Measurements from ENCODE around the gene GP5.

The GP5 gene

DNA sequence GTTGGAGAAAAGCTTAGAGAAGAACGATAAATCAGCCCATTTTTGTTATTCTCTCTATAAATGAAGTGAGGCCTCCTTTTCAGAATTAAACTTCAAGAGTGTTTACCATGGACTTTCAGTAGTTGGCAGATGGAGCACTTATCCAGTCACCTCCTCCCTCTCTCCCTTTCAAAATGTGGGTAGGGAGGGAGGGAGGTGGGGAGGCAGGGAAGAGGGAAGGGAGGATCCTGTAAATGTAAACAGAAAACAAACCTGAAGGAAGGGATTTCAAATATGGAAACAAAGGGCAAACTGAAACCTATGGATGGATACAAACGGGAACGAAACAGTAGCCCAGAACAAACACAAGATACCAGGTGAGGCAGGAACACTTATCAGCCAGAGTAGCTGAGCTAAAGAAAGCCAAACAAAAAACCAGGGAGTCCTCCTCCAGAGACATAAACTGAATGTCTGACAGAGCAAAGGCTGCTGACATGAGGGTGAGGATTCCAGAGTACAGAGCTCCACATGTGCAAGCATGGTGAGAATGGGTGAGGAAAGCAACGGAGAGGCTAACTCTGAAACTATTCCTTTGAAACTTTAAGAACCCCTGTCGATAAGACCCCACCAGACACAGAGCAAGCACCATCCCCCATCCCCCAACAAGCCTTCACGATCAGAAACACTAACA is 41.0 kb upstream of the GP5 start:
- H3K4me3 ChIP-seq (ENCODE audit: low read depth, low read length), result no peak overlapping the region
- TF ChIP-seq, protein P1, sequence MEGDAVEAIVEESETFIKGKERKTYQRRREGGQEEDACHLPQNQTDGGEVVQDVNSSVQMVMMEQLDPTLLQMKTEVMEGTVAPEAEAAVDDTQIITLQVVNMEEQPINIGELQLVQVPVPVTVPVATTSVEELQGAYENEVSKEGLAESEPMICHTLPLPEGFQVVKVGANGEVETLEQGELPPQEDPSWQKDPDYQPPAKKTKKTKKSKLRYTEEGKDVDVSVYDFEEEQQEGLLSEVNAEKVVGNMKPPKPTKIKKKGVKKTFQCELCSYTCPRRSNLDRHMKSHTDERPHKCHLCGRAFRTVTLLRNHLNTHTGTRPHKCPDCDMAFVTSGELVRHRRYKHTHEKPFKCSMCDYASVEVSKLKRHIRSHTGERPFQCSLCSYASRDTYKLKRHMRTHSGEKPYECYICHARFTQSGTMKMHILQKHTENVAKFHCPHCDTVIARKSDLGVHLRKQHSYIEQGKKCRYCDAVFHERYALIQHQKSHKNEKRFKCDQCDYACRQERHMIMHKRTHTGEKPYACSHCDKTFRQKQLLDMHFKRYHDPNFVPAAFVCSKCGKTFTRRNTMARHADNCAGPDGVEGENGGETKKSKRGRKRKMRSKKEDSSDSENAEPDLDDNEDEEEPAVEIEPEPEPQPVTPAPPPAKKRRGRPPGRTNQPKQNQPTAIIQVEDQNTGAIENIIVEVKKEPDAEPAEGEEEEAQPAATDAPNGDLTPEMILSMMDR (IDR thresholded peaks at IDR 0.05; ENCODE audit: low read depth, low read length), result no peak
- DNase-seq (ENCODE audit: low read depth, low spot score), result no peak
- in situ Hi-C loops (cut with HindIII; ENCODE audit: low sequenced_read_pairs), result no loop called here

DNA sequence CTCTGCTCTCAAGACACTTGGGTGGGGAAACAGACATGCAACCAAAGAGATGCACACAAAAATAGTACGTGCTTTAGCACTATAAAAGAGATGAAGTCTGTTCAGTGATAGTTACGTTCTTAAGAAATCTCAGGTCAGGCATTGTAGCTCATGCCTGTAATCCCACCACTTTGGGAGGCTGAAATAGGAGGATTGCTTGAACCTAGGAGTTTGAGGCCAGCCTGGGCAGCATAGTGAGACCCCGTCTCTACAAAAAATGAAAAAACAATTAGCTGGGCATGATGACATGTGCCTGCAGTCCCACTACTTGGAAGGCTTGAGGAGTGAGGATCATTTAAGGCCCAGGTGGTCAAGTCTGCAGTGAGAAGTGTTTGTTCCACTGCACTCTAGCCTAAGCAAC is 35.4 kb upstream of the GP5 start:
- DNase-seq (ENCODE audit: low read depth, low spot score), result no peak
- H3K4me3 ChIP-seq (ENCODE audit: low read depth, low read length), result no peak overlapping the region
- in situ Hi-C loops (cut with HindIII; ENCODE audit: low sequenced_read_pairs), result no loop called here
- TF ChIP-seq, protein P1 (IDR thresholded peaks at IDR 0.05; ENCODE audit: low read depth, low read length), result no peak

DNA sequence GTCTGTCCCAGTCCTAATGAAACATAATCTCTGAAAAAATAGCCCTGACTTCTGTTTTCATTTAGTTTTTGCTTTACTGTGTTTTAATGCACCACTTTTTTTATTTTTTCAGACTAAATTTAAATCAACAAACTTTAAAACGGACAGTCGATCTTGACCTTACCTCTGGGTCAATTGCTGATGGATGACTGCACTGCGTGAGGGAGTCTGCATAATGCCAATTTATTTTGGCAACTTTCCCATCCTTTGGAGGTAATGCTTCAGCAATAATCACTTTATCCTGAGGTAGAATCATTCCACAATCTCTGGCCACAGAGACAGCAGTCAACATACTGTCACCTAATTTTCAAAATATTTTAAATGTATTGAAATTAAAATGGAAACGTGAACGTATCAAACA is 32.5 kb upstream of the GP5 start:
- TF ChIP-seq, protein P1 (IDR thresholded peaks at IDR 0.05; ENCODE audit: low read depth, low read length), result no peak
- no peak overlapping the region for H3K4me3 ChIP-seq (ENCODE audit: low read depth, low read length)
- no peak for DNase-seq (ENCODE audit: low read depth, low spot score)
- in situ Hi-C loops (cut with HindIII; ENCODE audit: low sequenced_read_pairs), result no loop called here

DNA sequence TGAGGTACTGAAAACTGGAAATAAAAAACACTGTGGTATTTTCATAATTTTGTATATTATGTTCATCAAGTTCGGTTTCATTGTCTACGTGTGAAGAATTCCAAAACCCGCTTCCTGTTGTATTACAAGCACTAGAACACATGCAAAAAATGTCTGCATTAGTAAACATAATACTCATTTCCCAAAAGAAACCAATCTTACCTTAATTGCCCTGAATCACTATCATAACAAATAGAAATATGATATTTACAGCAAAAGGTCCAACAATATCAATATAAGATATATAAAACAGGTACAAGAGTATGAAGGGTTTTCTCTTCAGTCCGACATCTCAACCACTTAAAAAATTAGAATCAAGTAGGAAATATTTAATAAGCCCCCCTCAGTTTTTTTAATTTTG is 26.3 kb upstream of the GP5 start:
- TF ChIP-seq, protein P1 (IDR thresholded peaks at IDR 0.05; ENCODE audit: low read depth, low read length), result no peak
- H3K4me3 ChIP-seq (ENCODE audit: low read depth, low read length), result no peak overlapping the region
- DNase-seq (ENCODE audit: low read depth, low spot score), result no peak
- in situ Hi-C loops (cut with HindIII; ENCODE audit: low sequenced_read_pairs), result no loop called here

DNA sequence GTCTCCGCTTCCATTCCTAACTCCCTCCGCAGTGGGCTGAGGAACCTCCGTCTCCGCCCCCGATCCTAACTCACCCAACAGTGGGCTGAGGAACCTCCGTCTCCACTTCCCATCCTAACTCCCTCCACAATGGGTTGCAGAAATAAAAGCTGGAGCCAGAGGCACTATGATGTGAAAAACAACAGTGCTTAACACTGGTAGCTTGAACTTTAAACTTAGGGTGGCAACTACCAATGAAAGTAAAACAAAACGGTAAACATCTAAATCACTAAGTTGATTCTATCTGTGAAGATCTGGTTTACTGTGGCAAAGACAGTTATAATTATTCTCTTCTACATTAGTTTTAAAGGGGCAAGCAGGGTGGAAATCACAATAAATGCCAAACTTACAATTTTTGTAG is 25.9 kb upstream of the GP5 start:
- no peak overlapping the region for H3K4me3 ChIP-seq (ENCODE audit: low read depth, low read length)
- in situ Hi-C loops (cut with HindIII; ENCODE audit: low sequenced_read_pairs), result no loop called here
- DNase-seq (ENCODE audit: low read depth, low spot score), result no peak
- TF ChIP-seq, protein P1 (IDR thresholded peaks at IDR 0.05; ENCODE audit: low read depth, low read length), result no peak

DNA sequence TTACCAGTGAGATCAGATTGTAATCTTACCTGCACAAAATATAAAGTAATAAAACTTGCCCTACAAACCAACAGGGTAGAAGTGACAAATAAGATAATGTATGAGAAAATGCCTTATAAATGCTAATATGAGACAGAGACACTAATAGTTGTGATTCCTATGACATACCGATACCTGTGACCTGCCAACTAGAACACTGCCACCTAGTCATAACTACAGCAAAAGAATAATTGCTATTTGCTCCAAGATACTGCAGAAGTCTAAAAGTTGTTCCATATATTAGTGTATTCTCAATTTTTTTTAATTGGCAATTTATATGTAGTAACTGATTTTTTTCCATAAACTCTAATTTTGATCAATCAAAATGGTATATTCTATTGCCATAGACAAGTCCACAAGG is 25.3 kb upstream of the GP5 start:
- no peak for DNase-seq (ENCODE audit: low read depth, low spot score)
- in situ Hi-C loops (cut with HindIII; ENCODE audit: low sequenced_read_pairs), result no loop called here
- H3K4me3 ChIP-seq (ENCODE audit: low read depth, low read length), result no peak overlapping the region
- TF ChIP-seq, protein P1 (IDR thresholded peaks at IDR 0.05; ENCODE audit: low read depth, low read length), result no peak

All from astrocyte of the spinal cord (primary cell).